Endothelial cell (in vitro differentiated cells): Measurements from ENCODE around the gene CCDC167. TPM values are rescaled to one million over a fixed set of nuclear protein-coding genes. Genes with fewer than 3 reads are reported as not detected.

Experiments
- DNase-seq: peaks from one replicate; pipeline ENCODE4 v3.0.0; 2021; ENCODE audit warnings: low spot score
- H3K27ac Mint-ChIP-seq: one replicate; pipeline ENCODE4 v1.8.0; 2021; ENCODE audit warnings: mixed read lengths, inconsistent platforms; ENCODE audit not compliant: unreplicated experiment
- H3K27me3 Mint-ChIP-seq: one replicate; pipeline ENCODE4 v1.8.0; 2021; ENCODE audit warnings: mild to moderate bottlenecking, moderate library complexity, mixed read lengths, inconsistent platforms; ENCODE audit not compliant: unreplicated experiment
- H3K36me3 Mint-ChIP-seq: one replicate; pipeline ENCODE4 v1.8.0; 2021; ENCODE audit warnings: mild to moderate bottlenecking, low read depth, mixed read lengths, inconsistent platforms; ENCODE audit not compliant: unreplicated experiment
- H3K4me1 Mint-ChIP-seq: one replicate; pipeline ENCODE4 v1.8.0; 2021; ENCODE audit warnings: mild to moderate bottlenecking, mixed read lengths, inconsistent platforms; ENCODE audit not compliant: unreplicated experiment
- H3K4me3 Mint-ChIP-seq: one replicate; pipeline ENCODE4 v1.8.0; 2021; ENCODE audit warnings: mild to moderate bottlenecking, mixed read lengths, inconsistent platforms; ENCODE audit not compliant: unreplicated experiment
- H3K9me3 Mint-ChIP-seq: one replicate; pipeline ENCODE4 v1.8.0; 2021; ENCODE audit warnings: mixed read lengths, inconsistent platforms; ENCODE audit not compliant: unreplicated experiment
- long read RNA-seq: library from polyadenylated mRNA; unstranded; transcript quantifications from one replicate; pipeline ENCODE4 v2.0.0, GENCODE V29; 2020; ENCODE audit not compliant: unreplicated experiment
- total RNA-seq: library from RNA; stranded (reverse); fragmentation: NEBNext Ultra II Directional; extraction: Animal tissue kit (Norgen Biotek cat#: 25700); gene quantifications from one replicate; pipeline ENCODE4 v1.2.1, GENCODE V29; 2021; ENCODE audit not compliant: unreplicated experiment
- TF ChIP-seq, protein P1 (sequence below): fragments of 200-600 bp; sonication (generic); IDR thresholded peaks from one replicate; pipeline ENCODE4 v1.5.0; 2021; ENCODE audit warnings: antibody characterized with exemption; ENCODE audit not compliant: unreplicated experiment

CCDC167 gene
- total RNA-seq, result 38.0 TPM
- long read RNA-seq, transcript CCDC167-201 (4 exons, 619 nt), result major isoform, 28 of 29 reads
- long read RNA-seq, partial matches to known transcripts, result 1 of 29 reads
- long read RNA-seq, other reads (novel, unspliced or antisense), result 0 of 29 reads

DNA sequence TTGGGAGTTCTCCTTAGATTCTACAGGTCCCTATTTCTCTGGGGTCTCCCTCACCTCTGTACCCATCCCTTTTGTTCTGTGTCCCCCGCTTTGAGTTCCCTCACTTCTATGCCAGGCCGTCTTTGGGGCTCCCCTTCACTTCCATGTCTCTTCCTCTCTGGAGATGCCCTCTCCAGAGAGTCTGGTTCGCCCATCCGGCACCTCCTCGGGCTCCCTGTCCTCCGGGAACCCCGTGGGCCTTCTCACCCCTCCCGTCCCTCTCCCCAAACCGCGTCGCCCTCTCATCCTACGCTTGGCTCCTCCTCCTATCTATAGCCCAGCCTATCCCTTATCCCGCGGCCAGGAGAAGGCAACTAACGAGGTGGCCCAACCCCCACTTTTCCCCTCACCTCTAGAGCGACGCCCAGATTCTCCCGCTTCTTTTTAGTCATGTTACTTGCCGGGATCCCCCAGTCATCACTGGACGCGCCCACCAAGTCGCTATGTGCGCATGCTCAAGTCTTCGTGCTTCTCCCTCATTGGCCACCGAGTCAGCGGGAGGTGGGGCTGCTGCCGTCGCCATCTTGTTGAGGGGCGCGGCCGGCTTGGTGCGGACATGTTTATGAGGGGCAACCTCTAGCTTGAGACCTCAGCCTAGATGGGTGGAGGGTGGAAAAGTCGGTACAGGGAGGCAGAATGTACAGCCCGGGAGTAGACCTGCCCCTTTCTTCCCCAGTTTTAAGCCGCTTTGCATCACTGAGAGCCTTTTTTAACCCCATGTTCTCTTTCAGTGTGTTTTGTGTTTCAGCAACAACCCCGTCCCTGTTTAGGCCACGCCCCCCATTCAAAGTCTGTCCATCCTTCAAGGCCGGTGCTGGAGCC, at the start of gene CCDC167:
CCDC167 (minus strand) TSS at position 461 of the 861 bp plus-strand sequence; CDS start at position 431, 30 bp downstream.
- Mint-ChIP-seq H3K9me3 (no peaks in the 10 kb centered on the region), H3K36me3 (no peaks in the 10 kb centered on the region), H3K27me3 (peaks cover 3% of the 10 kb centered on the region), H3K4me1 (peaks cover 37% of the 10 kb centered on the region), H3K4me3 (peak within 1 kb of the TSS; percentile 97), H3K27ac (peak within 1 kb of the TSS; percentile 85)
- peak; percentile 96 for DNase-seq
- TF ChIP-seq, protein P1, sequence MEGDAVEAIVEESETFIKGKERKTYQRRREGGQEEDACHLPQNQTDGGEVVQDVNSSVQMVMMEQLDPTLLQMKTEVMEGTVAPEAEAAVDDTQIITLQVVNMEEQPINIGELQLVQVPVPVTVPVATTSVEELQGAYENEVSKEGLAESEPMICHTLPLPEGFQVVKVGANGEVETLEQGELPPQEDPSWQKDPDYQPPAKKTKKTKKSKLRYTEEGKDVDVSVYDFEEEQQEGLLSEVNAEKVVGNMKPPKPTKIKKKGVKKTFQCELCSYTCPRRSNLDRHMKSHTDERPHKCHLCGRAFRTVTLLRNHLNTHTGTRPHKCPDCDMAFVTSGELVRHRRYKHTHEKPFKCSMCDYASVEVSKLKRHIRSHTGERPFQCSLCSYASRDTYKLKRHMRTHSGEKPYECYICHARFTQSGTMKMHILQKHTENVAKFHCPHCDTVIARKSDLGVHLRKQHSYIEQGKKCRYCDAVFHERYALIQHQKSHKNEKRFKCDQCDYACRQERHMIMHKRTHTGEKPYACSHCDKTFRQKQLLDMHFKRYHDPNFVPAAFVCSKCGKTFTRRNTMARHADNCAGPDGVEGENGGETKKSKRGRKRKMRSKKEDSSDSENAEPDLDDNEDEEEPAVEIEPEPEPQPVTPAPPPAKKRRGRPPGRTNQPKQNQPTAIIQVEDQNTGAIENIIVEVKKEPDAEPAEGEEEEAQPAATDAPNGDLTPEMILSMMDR, result no peak

DNA sequence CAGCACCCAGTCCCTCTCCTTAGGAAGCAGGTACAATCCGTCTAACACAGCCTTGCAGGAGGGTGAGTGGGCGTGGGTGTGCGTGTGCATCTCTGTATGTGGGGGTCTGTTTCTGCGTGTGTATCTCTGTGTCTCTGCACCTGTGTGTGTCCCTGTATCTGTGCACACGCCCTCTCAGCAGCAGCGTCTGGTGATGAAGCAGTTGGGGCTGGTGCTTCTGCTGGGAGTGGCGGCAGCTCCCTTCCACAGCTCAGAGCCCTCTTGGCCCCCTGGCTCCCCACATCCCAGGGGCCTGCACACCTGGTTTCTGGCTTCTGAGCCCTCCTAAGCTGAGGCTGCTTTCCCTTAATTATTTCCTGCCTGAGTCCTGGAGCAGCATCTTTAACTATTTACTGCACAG, 49.5 kb upstream of the CCDC167 start:
- H3K27ac Mint-ChIP-seq, result no peak overlapping the region
- no peaks in the 10 kb centered on the region for H3K9me3 Mint-ChIP-seq
- peaks cover 21% of the 10 kb centered on the region for H3K4me1 Mint-ChIP-seq
- no peaks in the 10 kb centered on the region for H3K36me3 Mint-ChIP-seq
- DNase-seq, result no peak
- H3K27me3 Mint-ChIP-seq, result no peaks in the 10 kb centered on the region
- no peak overlapping the region for H3K4me3 Mint-ChIP-seq
- TF ChIP-seq, protein P1, result no peak

DNA sequence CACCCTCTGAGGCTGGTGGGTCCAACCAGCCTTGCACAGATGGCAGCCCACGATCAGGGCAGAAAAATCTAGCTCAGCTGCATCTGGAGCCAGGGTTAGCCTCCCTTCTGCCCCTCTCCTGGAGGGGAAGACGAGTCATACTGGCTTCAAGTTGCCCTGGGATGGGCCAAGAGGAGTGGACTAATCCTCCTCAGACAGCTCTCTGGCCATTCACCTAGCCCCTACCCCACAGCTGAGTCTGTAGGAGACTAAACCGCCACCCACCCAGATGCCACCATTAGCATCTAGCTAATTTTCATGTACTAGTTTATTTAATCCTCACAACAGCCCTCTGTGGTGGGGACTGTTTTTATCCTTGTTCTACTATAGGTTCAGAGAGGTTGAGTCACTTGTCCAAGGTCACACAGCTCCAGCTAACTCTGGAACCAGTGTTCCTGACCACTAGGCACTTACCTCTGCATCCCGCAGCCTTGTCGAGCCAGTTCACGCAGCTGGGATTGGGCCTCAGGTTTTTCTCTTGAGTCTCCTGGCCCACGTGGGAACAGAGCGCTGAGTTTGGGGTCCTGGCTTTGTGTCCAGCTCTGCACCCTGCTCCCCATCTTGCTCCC, 48.5 kb upstream of the CCDC167 start:
- no peaks in the 10 kb centered on the region for H3K36me3 Mint-ChIP-seq
- no peak overlapping the region for H3K27ac Mint-ChIP-seq
- H3K27me3 Mint-ChIP-seq, result no peaks in the 10 kb centered on the region
- H3K4me1 Mint-ChIP-seq, result peaks cover 20% of the 10 kb centered on the region
- TF ChIP-seq, protein P1, result no peak
- H3K4me3 Mint-ChIP-seq, result no peak overlapping the region
- DNase-seq, result no peak
- no peaks in the 10 kb centered on the region for H3K9me3 Mint-ChIP-seq

DNA sequence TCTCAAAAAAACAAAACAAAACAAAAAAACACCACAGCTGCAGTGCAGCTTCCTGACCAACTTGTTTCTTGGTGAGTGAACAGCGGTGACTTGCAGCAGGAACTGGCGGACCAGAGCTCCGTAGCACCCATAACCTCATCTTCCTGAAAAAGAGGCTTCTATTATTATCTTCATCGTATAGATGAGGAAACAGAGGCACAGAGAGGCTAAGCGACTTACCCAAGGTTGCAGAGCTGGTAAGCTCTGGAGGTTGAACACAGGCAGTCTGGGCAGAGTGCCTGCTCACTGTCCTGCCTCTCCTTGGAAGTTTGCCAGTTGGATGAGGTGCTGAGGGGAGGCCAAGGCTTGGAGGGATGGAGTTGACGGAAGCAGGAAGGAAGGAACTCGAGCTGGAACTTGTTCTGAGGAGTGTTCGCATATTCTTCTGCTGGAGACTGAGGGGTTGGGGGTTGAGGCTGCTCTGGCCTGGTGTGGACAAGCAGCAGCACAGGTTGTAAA, 47.9 kb upstream of the CCDC167 start:
- Mint-ChIP-seq H3K27ac (no peak overlapping the region), H3K27me3 (no peaks in the 10 kb centered on the region), H3K4me1 (peaks cover 20% of the 10 kb centered on the region), H3K4me3 (no peak overlapping the region), H3K9me3 (no peaks in the 10 kb centered on the region), H3K36me3 (no peaks in the 10 kb centered on the region)
- no peak for DNase-seq
- TF ChIP-seq, protein P1, result no peak
